Measurements from ENCODE around the gene CLDN18.

DNA sequence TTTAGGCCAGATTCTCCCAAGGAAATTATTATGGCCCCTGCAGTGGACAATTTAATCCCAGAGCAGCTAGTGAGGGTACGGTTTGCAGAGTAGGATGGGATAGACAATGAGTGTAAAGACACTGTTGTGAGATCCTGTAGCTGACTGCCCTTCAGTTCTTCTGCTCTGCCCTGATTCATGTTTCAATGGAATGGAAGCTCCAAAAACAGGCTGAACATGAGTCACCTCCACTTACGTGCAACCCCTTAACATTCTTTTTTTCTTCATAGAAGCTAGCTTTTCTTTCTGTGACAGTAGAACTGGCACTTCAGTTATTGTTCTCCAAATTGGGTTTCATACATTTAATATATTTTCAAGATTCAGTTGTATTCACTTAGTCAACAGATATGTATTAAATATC is 32.1 kb downstream of the CLDN18 start:
- TF ChIP-seq ATF1 (CRISPR knock-in tag; IDR thresholded peaks at IDR 0.05) (no peak), IRF2 (CRISPR knock-in tag; IDR thresholded peaks at IDR 0.05; ENCODE audit: borderline replicate concordance, low read depth) (no peak), ETV6 (CRISPR knock-in tag; IDR thresholded peaks at IDR 0.05) (no peak), ZNF219 (CRISPR knock-in tag; IDR thresholded peaks at IDR 0.05; ENCODE audit: borderline replicate concordance) (no peak), NFYB (CRISPR knock-in tag; conservative IDR thresholded peaks at IDR 0.05; ENCODE audit: low read depth) (no peak)
